Upper lobe of left lung (tissue), 6 donors: Measurements from ENCODE around the gene ITGA11. TPM values are rescaled to one million over a fixed set of nuclear protein-coding genes. Genes with fewer than 3 reads are reported as not detected.

Experiments
- ATAC-seq, 2 donors: fragments of 200-7000 bp; cut with Tn5 transposase; one replicate each; pipeline ENCODE4 v1.9.1; 2022; ENCODE audit warnings: mild to moderate bottlenecking in 2 of 2, moderate library complexity in 2 of 2; ENCODE audit not compliant: low FRiP score in 2 of 2
- DNase-seq, 2 donors: peaks; one replicate each; pipeline ENCODE4 v3.0.0-alpha.2; 2019 to 2020
- H3K27ac ChIP-seq, 4 donors: fragments of 200-600 bp; sonication (generic); one replicate each; pipeline ENCODE4 v1.5.1; 2016 to 2019
- H3K27me3 ChIP-seq, 4 donors: fragments of 200-600 bp; sonication (generic); one replicate each; pipeline ENCODE4 v1.5.1; 2017 to 2019
- H3K36me3 ChIP-seq, 4 donors: fragments of 200-600 bp; sonication (generic); one replicate each; pipeline ENCODE4 v1.5.1; 2016 to 2019
- H3K4me1 ChIP-seq, 4 donors: fragments of 200-600 bp; sonication (generic); one replicate each; pipeline ENCODE4 v1.5.1; 2018 to 2019
- H3K4me3 ChIP-seq, 4 donors: fragments of 200-600 bp; sonication (generic); one replicate each; pipeline ENCODE4 v1.5.1; 2017 to 2019; ENCODE audit warnings: mild to moderate bottlenecking in 2 of 4, moderate library complexity in 1 of 4
- H3K9me3 ChIP-seq, 4 donors: fragments of 200-600 bp; sonication (generic); one replicate each; pipeline ENCODE4 v1.5.1; 2018 to 2019
- CTCF ChIP-seq, 6 experiments: fragments of 450-650 bp in 4 of 6; fragments of 200-600 bp in 2 of 6; sonication (generic) in 2 of 6; IDR thresholded peaks; one replicate each; pipeline ENCODE4 v1.5.1; 2016 to 2019; ENCODE audit warnings: antibody characterized with exemption in 6 of 6
- EP300 ChIP-seq, 4 donors: sonication (generic); formaldehyde crosslinking; IDR thresholded peaks; one replicate each; pipeline ENCODE4 v1.5.1; 2017; ENCODE audit warnings: antibody characterized with exemption in 4 of 4, control low read depth in 2 of 4
- POLR2A ChIP-seq, 4 donors: fragments of 450-650 bp; IDR thresholded peaks; one replicate each; pipeline ENCODE4 v1.5.1; 2016 to 2017; ENCODE audit warnings: antibody characterized with exemption in 4 of 4, mild to moderate bottlenecking in 2 of 4
- POLR2AphosphoS5 ChIP-seq, 2 donors: sonication (generic); formaldehyde crosslinking; IDR thresholded peaks; one replicate each; pipeline ENCODE4 v1.5.1; 2017; ENCODE audit warnings: antibody characterized with exemption in 2 of 2
- WGBS, 2 donors: methylation state at CpG; one replicate each; pipeline ENCODE4 v1.1.5; 2017 to 2018; 5-methylcytosine and 5-hydroxymethylcytosine counted together
- total RNA-seq, 6 donors: library from RNA; depleted of rRNA in 4 of 6; stranded (reverse); fragments of >200 nt in 4 of 6; gene quantifications; one replicate each; pipeline versions ENCODE4 v1.1.0 to v1.2.1, GENCODE V29; 2016 to 2021
- donor health status: DM: no; HTN: no; CAD: no; lungs with moderate emphysema.
- donor health status: DM: no; HTN: yes; CAD: no; lungs with severe emphysema.

The ITGA11 gene
- total RNA-seq, 6 donors from 2014 or later, result 0.49 to 6.9 (median 1.4) TPM

- DNase-seq (no peak), ATAC-seq (peak in 1 of 2 donors; percentile 57)
- 77 to 81% methylated on average over 14 to 15 of the region's 15 CpGs for WGBS, 2 donors
- TF ChIP-seq POLR2AphosphoS5 (IDR thresholded peaks at IDR 0.05) (no peak), POLR2A (IDR thresholded peaks at IDR 0.05) (no peak), CTCF (IDR thresholded peaks at IDR 0.05) (no peak), EP300 (IDR thresholded peaks at IDR 0.05) (no peak)
- H3K27me3 ChIP-seq, result no peaks in the 10 kb centered on the region
- no peaks in the 10 kb centered on the region for H3K36me3 ChIP-seq
- H3K9me3 ChIP-seq, result no peaks in the 10 kb centered on the region
- H3K4me3 ChIP-seq, result no peak overlapping the region
- H3K27ac ChIP-seq, result no peak overlapping the region
- H3K4me1 ChIP-seq, result peaks cover 0 to 4% (median 4%) of the 10 kb centered on the region in 4 donors
These were observed 18.4 kb downstream of the ITGA11 start for GRCh38 chr15:68413363-68414205.

DNA sequence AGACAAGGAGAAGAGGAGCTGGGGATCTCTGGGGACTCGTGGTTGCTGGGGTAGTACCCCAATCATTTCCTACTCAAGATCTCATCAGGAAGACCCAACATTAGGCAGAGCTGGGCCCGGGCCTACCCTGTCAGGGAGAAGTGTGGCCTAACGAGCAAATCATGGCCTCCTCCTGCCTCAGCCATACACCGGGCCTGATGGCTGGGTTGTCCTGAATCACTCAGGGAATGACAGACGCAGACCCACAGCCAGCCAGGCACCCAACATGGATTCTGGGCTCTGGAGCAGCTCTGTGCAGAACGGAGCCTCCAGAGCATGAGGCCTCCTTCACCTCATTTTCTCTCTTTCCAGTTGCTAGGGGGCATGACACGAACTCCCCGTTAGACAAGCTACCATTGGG, 19.7 kb downstream of the ITGA11 start:
- no peak overlapping the region for H3K4me3 ChIP-seq
- peaks cover 0 to 3% (median 0%) of the 10 kb centered on the region in 4 donors for H3K4me1 ChIP-seq
- no peaks in the 10 kb centered on the region for H3K9me3 ChIP-seq
- DNase-seq (no peak), ATAC-seq (no peak)
- no peak for TF ChIP-seq CTCF (IDR thresholded peaks at IDR 0.05)
- no peak for TF ChIP-seq POLR2A (IDR thresholded peaks at IDR 0.05)
- TF ChIP-seq POLR2AphosphoS5 (IDR thresholded peaks at IDR 0.05), result no peak
- no peak for TF ChIP-seq EP300 (IDR thresholded peaks at IDR 0.05)
- no peak overlapping the region for H3K27ac ChIP-seq
- 84 to 90% methylated on average over 7 to 8 of the region's 8 CpGs for WGBS, 2 donors
- H3K36me3 ChIP-seq, result no peaks in the 10 kb centered on the region
- H3K27me3 ChIP-seq, result no peaks in the 10 kb centered on the region

- Histone ChIP-seq H3K9me3 (no peaks in the 10 kb centered on the region), H3K4me1 (peaks cover 0 to 3% (median 0%) of the 10 kb centered on the region in 4 donors), H3K27me3 (no peaks in the 10 kb centered on the region), H3K36me3 (no peaks in the 10 kb centered on the region), H3K4me3 (no peak overlapping the region), H3K27ac (no peak overlapping the region)
- ATAC-seq (no peak), DNase-seq (no peak)
- 100% methylated on average over 2 of the region's 2 CpGs; no CpG with 5 or more reads in 1 of the 2 donors for WGBS, 2 donors
- TF ChIP-seq POLR2AphosphoS5 (IDR thresholded peaks at IDR 0.05) (no peak), CTCF (IDR thresholded peaks at IDR 0.05) (no peak), POLR2A (IDR thresholded peaks at IDR 0.05) (no peak), EP300 (IDR thresholded peaks at IDR 0.05) (no peak)
These were observed 20.2 kb downstream of the ITGA11 start for GRCh38 chr15:68411735-68412134.

GRCh38 chr15:68411343-68411675, 20.7 kb downstream of the ITGA11 start:
- ATAC-seq (no peak), DNase-seq (no peak)
- WGBS, 2 donors, result 93 to 98% methylated on average over 4 of the region's 4 CpGs
- Histone ChIP-seq H3K27me3 (no peaks in the 10 kb centered on the region), H3K4me3 (no peak overlapping the region), H3K36me3 (no peaks in the 10 kb centered on the region), H3K27ac (no peak overlapping the region), H3K4me1 (peaks cover 0 to 3% (median 0%) of the 10 kb centered on the region in 4 donors), H3K9me3 (no peaks in the 10 kb centered on the region)
- TF ChIP-seq CTCF (IDR thresholded peaks at IDR 0.05) (no peak), POLR2A (IDR thresholded peaks at IDR 0.05) (no peak), POLR2AphosphoS5 (IDR thresholded peaks at IDR 0.05) (no peak), EP300 (IDR thresholded peaks at IDR 0.05) (no peak)
